GM21381 (cell line): ENCODE results near the gene SVOP.

Source experiments
- ATAC-seq: cut with Tn5 transposase; IDR thresholded peaks from one replicate; pipeline ENCODE4 v1.9.1; 2021; ENCODE audit warnings: mild to moderate bottlenecking, moderate library complexity; ENCODE audit not compliant: unreplicated experiment

The SVOP gene

GRCh38 chr12:108858311-108859074, 162.4 kb downstream of the SVOP start:
- no peak for ATAC-seq
